Nephron progenitor cell (in vitro differentiated cells): ENCODE measurements around the gene PCSK6.
A peak's percentile ranks its signal among the peaks of the same experiment; 100 is the strongest.
"Not testable (repeated sequence)": the region's sequence is repeated elsewhere in the genome, so short reads cannot be mapped to it uniquely, and the experiment has no call there.

Source experiments
- DNase-seq: peaks from one replicate; pipeline ENCODE4 v3.0.0; 2021
- H3K27ac Mint-ChIP-seq: 2 replicates; pipeline ENCODE4 v1.8.0; 2021; ENCODE audit warnings: mild to moderate bottlenecking, moderate library complexity, mixed read lengths
- H3K27me3 Mint-ChIP-seq: 2 replicates; pipeline ENCODE4 v1.8.0; 2021; ENCODE audit warnings: mild to moderate bottlenecking, low read depth, mixed read lengths; ENCODE audit not compliant: poor library complexity
- H3K36me3 Mint-ChIP-seq: 2 replicates; pipeline ENCODE4 v1.8.0; 2021; ENCODE audit warnings: low read depth, mixed read lengths
- H3K4me1 Mint-ChIP-seq: 2 replicates; pipeline ENCODE4 v1.8.0; 2021; ENCODE audit warnings: mixed read lengths
- H3K4me3 Mint-ChIP-seq: 2 replicates; pipeline ENCODE4 v1.8.0; 2021; ENCODE audit warnings: mild to moderate bottlenecking, moderate library complexity, mixed read lengths
- H3K9me3 Mint-ChIP-seq: 2 replicates; pipeline ENCODE4 v1.8.0; 2021; ENCODE audit warnings: mild to moderate bottlenecking, moderate library complexity, mixed read lengths
- CTCF ChIP-seq: fragments of 200-600 bp; sonication (generic); IDR thresholded peaks from 2 replicates; pipeline ENCODE4 v1.5.0; 2021; ENCODE audit warnings: antibody characterized with exemption

The PCSK6 gene

GRCh38 chr15:101295607-101296161 lies 193.8 kb downstream of the PCSK6 start:
- TF ChIP-seq CTCF = no peak
- no peaks in the 10 kb centered on the region for H3K27me3 Mint-ChIP-seq
- H3K27ac Mint-ChIP-seq = no peak overlapping the region
- H3K4me3 Mint-ChIP-seq = peak overlapping the region; percentile 99
- H3K36me3 Mint-ChIP-seq = peaks cover 4% of the 10 kb centered on the region
- H3K4me1 Mint-ChIP-seq = peaks cover 40% of the 10 kb centered on the region
- no peak for DNase-seq
- no peaks in the 10 kb centered on the region for H3K9me3 Mint-ChIP-seq

- no peak for TF ChIP-seq CTCF
- peaks cover 40% of the 10 kb centered on the region for H3K4me1 Mint-ChIP-seq
- peak; percentile 98 for DNase-seq
- peaks cover 10% of the 10 kb centered on the region for H3K36me3 Mint-ChIP-seq
- no peaks in the 10 kb centered on the region for H3K27me3 Mint-ChIP-seq
- peak within 1 kb of the TSS; percentile 99 for H3K4me3 Mint-ChIP-seq
- H3K9me3 Mint-ChIP-seq = no peaks in the 10 kb centered on the region
- H3K27ac Mint-ChIP-seq = peak within 1 kb of the TSS; percentile 98
These were observed 194.5 kb downstream of the PCSK6 start, which contains the start of gene SNRPA1 for GRCh38 chr15:101294731-101295606. Gene SNRPA1 (minus strand): TSS chr15:101295248. CDS start chr15:101295178, 70 bp downstream.

GRCh38 chr15:101293122-101293521 lies 196.4 kb downstream of the PCSK6 start:
- no peak for DNase-seq
- Mint-ChIP-seq H3K9me3 (no peaks in the 10 kb centered on the region), H3K4me3 (peak overlapping the region; percentile 99), H3K27ac (peak overlapping the region; percentile 98), H3K4me1 (peaks cover 40% of the 10 kb centered on the region), H3K27me3 (peaks cover 3% of the 10 kb centered on the region), H3K36me3 (peaks cover 29% of the 10 kb centered on the region)
- no peak for TF ChIP-seq CTCF

DNA sequence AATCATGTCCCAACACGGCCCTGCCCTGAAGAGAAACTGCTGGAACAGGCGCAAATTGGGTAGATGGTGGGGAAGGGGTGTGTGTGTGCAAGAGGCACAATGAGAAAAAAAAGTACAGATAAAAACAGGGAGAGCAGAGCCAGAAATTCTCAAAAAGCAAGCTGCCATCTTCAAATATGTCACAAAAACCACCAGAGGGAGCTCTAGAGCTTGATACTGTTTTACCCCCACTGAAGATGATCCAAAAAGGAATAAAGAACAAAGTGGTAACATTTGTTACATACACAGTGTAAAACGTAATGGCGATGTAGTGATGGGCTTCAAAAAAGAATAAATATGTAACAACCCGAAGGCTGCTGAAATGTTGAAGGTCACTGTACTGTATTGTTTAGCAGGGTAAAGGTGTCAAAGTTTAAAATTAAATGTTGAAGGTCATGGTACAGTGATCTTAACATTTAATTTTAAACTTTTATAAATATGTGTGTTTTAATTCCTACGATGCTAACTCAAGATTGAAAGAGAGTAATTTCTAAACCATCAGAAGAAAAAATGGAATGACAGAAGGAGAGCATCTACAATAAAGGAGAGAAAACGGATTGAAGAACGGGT lies 200.5 kb downstream of the PCSK6 start:
- peak; percentile 50 for TF ChIP-seq CTCF
- H3K27ac Mint-ChIP-seq = peak overlapping the region; percentile 4
- no peak overlapping the region for H3K4me3 Mint-ChIP-seq
- no peaks in the 10 kb centered on the region for H3K9me3 Mint-ChIP-seq
- peaks cover 3% of the 10 kb centered on the region for H3K27me3 Mint-ChIP-seq
- peaks cover 18% of the 10 kb centered on the region for H3K4me1 Mint-ChIP-seq
- peaks cover 68% of the 10 kb centered on the region for H3K36me3 Mint-ChIP-seq
- no peak for DNase-seq

DNA sequence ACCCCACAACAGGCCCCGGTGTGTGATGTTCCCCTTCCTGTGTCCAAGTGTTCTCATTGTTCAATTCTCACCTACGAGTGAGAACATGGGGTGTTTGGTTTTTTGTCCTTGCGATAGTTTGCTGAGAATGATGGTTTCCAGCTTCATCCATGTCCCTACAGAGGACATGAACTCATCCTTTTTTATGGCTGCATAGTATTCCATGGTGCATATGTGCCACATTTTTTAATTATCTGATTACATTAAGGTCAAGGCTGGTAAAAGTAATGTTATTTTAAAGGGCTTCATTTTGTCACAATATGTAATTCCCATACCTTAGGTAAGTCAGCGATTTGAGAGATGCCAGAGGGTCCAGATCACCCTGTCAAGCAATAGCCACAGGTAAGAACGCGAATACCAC lies 202.2 kb downstream of the PCSK6 start:
- not testable (repeated sequence) for H3K27ac Mint-ChIP-seq, H3K27me3 Mint-ChIP-seq, H3K9me3 Mint-ChIP-seq, H3K4me3 Mint-ChIP-seq, H3K4me1 Mint-ChIP-seq, DNase-seq
- peaks cover 83% of the 10 kb centered on the region for H3K36me3 Mint-ChIP-seq

DNA sequence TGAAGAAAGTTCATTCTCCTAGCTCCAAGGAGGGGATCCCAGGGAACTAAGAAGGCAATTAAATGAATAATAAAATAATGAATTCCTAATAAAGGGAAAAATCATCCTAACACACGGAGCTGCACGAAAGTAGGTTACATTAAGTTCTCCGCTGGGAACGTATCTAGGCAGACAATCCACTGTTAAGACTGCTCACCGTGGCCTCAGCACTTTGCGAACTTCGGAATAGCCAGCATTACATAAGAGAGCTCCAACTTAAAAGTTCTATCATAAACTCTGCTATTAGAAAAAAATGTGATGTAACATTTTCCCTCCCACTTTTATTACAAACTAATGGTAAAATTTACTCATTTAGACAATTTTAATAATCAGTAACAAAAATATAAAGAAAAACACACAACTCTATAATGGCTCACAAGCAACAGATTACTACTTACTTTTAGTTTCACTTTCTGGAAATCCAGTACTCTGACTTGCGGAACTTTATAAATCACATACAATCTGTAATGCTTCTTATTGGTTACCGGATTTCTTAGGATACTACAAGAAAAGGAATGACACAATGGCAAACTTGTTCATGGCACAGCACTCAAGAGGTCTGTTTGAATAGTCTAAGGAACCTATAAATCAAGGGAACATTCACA lies 202.9 kb downstream of the PCSK6 start:
- no peak for TF ChIP-seq CTCF
- Mint-ChIP-seq H3K27ac (no peak overlapping the region), H3K27me3 (peaks cover 3% of the 10 kb centered on the region), H3K36me3 (peaks cover 86% of the 10 kb centered on the region), H3K4me3 (no peak overlapping the region), H3K9me3 (no peaks in the 10 kb centered on the region), H3K4me1 (no peaks in the 10 kb centered on the region)
- DNase-seq = no peak
